ENCODE data around the gene MPG. TPM values are rescaled to one million over a fixed set of nuclear protein-coding genes. Genes with fewer than 3 reads are reported as not detected.

MPG gene
- total RNA-seq, 4 donors from 2014 or later = 46.8 to 94.4 (median 70.9) TPM

DNA sequence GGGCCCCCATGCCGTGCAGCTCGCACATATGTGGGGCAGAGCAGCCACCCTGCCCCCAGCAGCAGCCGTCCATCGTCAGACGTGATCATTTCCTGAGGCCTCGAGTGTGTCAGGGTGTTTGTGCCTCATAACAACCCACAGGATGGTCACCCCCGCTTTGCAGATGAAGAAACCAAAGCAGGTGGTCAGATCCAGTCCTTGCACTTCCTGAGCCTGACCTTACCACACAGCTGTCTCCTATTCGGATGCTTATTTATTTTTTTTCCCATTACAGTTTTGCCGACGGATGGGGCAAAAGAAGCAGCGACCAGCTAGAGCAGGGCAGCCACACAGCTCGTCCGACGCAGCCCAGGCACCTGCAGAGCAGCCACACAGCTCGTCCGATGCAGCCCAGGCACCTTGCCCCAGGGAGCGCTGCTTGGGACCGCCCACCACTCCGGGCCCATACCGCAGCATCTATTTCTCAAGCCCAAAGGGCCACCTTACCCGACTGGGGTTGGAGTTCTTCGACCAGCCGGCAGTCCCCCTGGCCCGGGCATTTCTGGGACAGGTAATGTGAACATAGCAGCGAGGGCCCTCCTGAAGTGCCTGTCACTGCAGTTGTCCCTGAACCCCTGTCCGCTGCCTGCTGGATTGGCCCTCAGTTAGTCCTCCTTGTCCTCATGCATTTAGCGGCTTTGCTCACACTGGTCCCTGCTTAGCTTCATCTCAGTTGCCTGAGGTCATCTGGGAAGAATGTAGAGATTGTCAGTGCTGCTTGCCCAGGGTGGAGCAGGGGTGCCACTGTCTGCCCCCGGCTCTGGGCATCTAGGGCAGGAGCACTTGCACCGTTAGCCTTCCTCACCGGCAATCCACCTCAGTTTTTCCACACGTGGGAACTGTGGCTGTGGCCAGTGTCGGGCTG lies 1.4 kb downstream of the MPG start:
- Histone ChIP-seq H3K36me3 (peaks cover 29% of the 10 kb centered on the region), H3K27ac (peak overlapping the region; percentile 89), H3K27me3 (no peaks in the 10 kb centered on the region), H3K4me1 (peaks cover 56% of the 10 kb centered on the region), H3K4me3 (peak overlapping the region; percentile 61), H3K9me3 (no peaks in the 10 kb centered on the region)
- TF ChIP-seq EP300 (IDR thresholded peaks at IDR 0.05) = no peak
- TF ChIP-seq POLR2AphosphoS5 (IDR thresholded peaks at IDR 0.05) = no peak
- TF ChIP-seq CTCF (IDR thresholded peaks at IDR 0.05) = no peak
- no peak for TF ChIP-seq POLR2A (IDR thresholded peaks at IDR 0.05)
- 74% methylated on average over 21 of the region's 32 CpGs for WGBS
- no peak for DNase-seq (ENCODE audit: low spot score in 2 of 2)

GRCh38 chr16:83060-83603 lies 5.1 kb downstream of the MPG start:
- Histone ChIP-seq H3K27ac (no peak overlapping the region), H3K36me3 (peaks cover 65% of the 10 kb centered on the region), H3K4me3 (no peak overlapping the region), H3K4me1 (peaks cover 39% of the 10 kb centered on the region), H3K27me3 (no peaks in the 10 kb centered on the region), H3K9me3 (no peaks in the 10 kb centered on the region)
- no peak for TF ChIP-seq CTCF (IDR thresholded peaks at IDR 0.05)
- TF ChIP-seq EP300 (IDR thresholded peaks at IDR 0.05) = no peak
- TF ChIP-seq POLR2A (IDR thresholded peaks at IDR 0.05) = no peak
- no peak for TF ChIP-seq POLR2AphosphoS5 (IDR thresholded peaks at IDR 0.05)
- WGBS = 93% methylated on average over 26 of the region's 31 CpGs
- no peak for DNase-seq (ENCODE audit: low spot score in 2 of 2)

DNA sequence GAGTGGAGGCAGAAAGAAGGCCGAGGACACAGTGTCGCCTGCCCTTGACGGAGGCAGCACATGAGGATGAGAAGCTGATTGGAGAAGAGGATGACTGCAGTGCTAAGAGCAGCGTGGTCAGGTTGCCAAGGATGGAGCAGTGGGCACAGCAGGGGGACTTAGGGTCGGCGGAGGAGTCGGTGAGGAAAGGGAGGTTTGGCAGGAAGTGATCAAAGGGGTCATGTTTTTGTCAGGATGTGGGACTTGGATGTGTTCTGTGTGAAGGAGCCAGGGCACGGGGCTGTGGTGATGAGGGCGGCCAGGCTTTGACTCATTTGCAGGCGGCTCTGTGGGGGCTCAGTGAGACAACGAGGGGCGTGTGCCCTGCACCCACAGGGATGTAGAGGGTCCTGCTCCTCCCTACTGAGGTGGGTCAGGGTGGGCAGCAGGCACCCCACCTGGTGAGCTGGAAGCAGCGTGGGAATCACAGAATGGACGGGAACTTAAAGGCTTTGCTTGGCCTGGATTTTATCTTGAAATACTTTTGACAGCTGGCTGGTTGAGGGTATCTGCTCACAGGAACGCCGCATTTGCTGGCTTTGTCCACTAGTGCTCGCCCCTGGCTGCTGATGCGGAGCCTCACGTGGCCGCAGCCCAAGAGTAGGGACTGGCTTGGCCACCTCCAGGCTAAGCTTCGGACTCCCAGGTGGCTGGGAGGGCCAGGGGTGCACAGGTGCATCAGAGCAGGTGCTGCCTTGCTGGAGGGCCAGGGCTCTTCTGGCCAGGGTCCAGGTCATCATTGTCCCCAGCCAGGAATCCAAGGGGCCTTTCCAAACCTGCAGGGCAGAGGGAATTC lies 6.0 kb downstream of the MPG start:
- 58% methylated on average over 19 of the region's 21 CpGs for WGBS
- H3K4me1 ChIP-seq = peaks cover 33% of the 10 kb centered on the region
- H3K36me3 ChIP-seq = peaks cover 74% of the 10 kb centered on the region
- no peaks in the 10 kb centered on the region for H3K27me3 ChIP-seq
- DNase-seq (ENCODE audit: low spot score in 2 of 2) = no peak
- no peaks in the 10 kb centered on the region for H3K9me3 ChIP-seq
- TF ChIP-seq POLR2AphosphoS5 (IDR thresholded peaks at IDR 0.05) = no peak
- TF ChIP-seq CTCF (IDR thresholded peaks at IDR 0.05) = no peak
- TF ChIP-seq POLR2A (IDR thresholded peaks at IDR 0.05) = no peak
- TF ChIP-seq EP300 (IDR thresholded peaks at IDR 0.05) = no peak
- no peak overlapping the region for H3K4me3 ChIP-seq
- peak overlapping the region; percentile 54 for H3K27ac ChIP-seq

DNA sequence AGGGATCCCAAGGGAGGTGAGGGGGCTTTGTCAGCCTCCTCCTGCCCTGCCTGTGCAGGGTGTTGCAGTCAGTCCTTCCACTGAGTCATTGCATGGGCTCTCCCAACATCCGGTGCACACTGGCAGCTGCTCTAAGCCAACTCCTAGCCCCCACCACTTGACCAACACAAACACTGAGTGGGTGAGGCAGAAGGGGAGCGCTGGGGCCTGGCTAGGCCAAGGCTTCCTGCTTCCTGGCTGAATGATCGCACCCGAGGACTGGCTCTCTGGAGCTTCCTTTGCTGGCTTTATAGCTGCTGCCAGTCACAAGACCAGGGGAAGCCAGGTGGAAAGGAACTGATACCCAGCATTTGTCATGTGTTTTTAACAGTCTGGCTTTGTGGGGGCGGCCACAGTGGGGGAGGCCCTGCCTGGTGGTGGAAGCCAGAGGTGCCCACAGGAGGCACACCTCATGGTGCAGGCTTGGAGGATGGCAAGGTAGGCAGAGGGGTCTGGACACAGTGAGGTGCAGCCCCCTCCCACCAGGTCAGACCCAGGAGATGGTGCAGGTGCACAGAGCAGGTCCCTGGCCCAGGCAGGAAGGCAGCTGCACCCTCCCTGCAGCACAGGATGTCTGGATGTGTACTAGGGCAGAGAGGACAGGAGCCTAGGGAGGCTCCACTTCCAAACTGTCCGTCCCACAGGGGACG lies 6.8 kb downstream of the MPG start:
- WGBS = 31% methylated on average over 3 of the region's 7 CpGs
- Histone ChIP-seq H3K27ac (peak overlapping the region; percentile 54), H3K9me3 (no peaks in the 10 kb centered on the region), H3K4me1 (peaks cover 25% of the 10 kb centered on the region), H3K27me3 (no peaks in the 10 kb centered on the region), H3K4me3 (no peak overlapping the region), H3K36me3 (peaks cover 78% of the 10 kb centered on the region)
- no peak for TF ChIP-seq EP300 (IDR thresholded peaks at IDR 0.05)
- TF ChIP-seq POLR2A (IDR thresholded peaks at IDR 0.05) = no peak
- TF ChIP-seq CTCF (IDR thresholded peaks at IDR 0.05) = no peak
- TF ChIP-seq POLR2AphosphoS5 (IDR thresholded peaks at IDR 0.05) = no peak
- peak in 1 of 2 donors; percentile 85 for DNase-seq (ENCODE audit: low spot score in 2 of 2)
